Measurements from ENCODE around the gene NSD2. TPM values are rescaled to one million over a fixed set of nuclear protein-coding genes. Genes with fewer than 3 reads are reported as not detected.

NSD2 gene
- total RNA-seq, 1 donor from 2014 or later: 85.6 TPM

GRCh38 chr4:1940566-1940965, 69.4 kb downstream of the NSD2 start:
- TF ChIP-seq CTCF (conservative IDR thresholded peaks at IDR 0.05; ENCODE audit: low read depth, low read length): no peak
- no peak overlapping the region for H3K4me3 ChIP-seq (ENCODE audit: low read depth, low read length)
- no peak for DNase-seq (ENCODE audit: low read depth)

GRCh38 chr4:1943928-1944327, 72.7 kb downstream of the NSD2 start:
- TF ChIP-seq CTCF (conservative IDR thresholded peaks at IDR 0.05; ENCODE audit: low read depth, low read length): no peak
- H3K4me3 ChIP-seq (ENCODE audit: low read depth, low read length): no peak overlapping the region
- no peak for DNase-seq (ENCODE audit: low read depth)

GRCh38 chr4:1945124-1945895, 74.1 kb downstream of the NSD2 start:
- no peak for DNase-seq (ENCODE audit: low read depth)
- H3K4me3 ChIP-seq (ENCODE audit: low read depth, low read length): no peak overlapping the region
- no peak for TF ChIP-seq CTCF (conservative IDR thresholded peaks at IDR 0.05; ENCODE audit: low read depth, low read length)

- no peak overlapping the region for H3K4me3 ChIP-seq (ENCODE audit: low read depth, low read length)
- TF ChIP-seq CTCF (conservative IDR thresholded peaks at IDR 0.05; ENCODE audit: low read depth, low read length): no peak
- no peak for DNase-seq (ENCODE audit: low read depth)
These were observed 74.7 kb downstream of the NSD2 start for GRCh38 chr4:1945912-1946311.

- no peak for TF ChIP-seq CTCF (conservative IDR thresholded peaks at IDR 0.05; ENCODE audit: low read depth, low read length)
- H3K4me3 ChIP-seq (ENCODE audit: low read depth, low read length): no peak overlapping the region
- DNase-seq (ENCODE audit: low read depth): no peak
These were observed 77.0 kb downstream of the NSD2 start for GRCh38 chr4:1948232-1948631.

- H3K4me3 ChIP-seq (ENCODE audit: low read depth, low read length): no peak overlapping the region
- DNase-seq (ENCODE audit: low read depth): no peak
- TF ChIP-seq CTCF (conservative IDR thresholded peaks at IDR 0.05; ENCODE audit: low read depth, low read length): no peak
These were observed 77.8 kb downstream of the NSD2 start for GRCh38 chr4:1948892-1949436.

- DNase-seq (ENCODE audit: low read depth): no peak
- H3K4me3 ChIP-seq (ENCODE audit: low read depth, low read length): no peak overlapping the region
- no peak for TF ChIP-seq CTCF (conservative IDR thresholded peaks at IDR 0.05; ENCODE audit: low read depth, low read length)
These were observed 79.2 kb downstream of the NSD2 start for GRCh38 chr4:1950369-1950768.

All from epithelial cell of proximal tubule (primary cell).